ENCODE measurements around the gene ARHGAP42. TPM values are rescaled to one million over a fixed set of nuclear protein-coding genes. Genes with fewer than 3 reads are reported as not detected.

ARHGAP42 gene
- total and polyA plus RNA-seq, 2 of the 13 experiments (the other 11 are each of a cell fraction or from before 2014, with no cell fraction given): 2.5 to 4.3 TPM

- WGBS (ENCODE audit: low lambda C conversion rate): 86% methylated on average over 2 of the region's 2 CpGs
- intact Hi-C loops (cut with micrococcal nuclease; ENCODE audit: unreplicated experiment) (no loop called here), in situ Hi-C loops (cut with HindIII; ENCODE audit: extremely low pct_ligation_motif_present, low pct_unique_long_range_greater_than_20kb) (no loop called here)
- no peak overlapping the region for H3K27ac ChIP-seq (ENCODE audit: extremely low read length, insufficient read depth, low read length)
- H3K4me1 ChIP-seq (ENCODE audit: insufficient read depth, low read length): no peaks in the 10 kb centered on the region
- H3K36me3 ChIP-seq (replicated peaks in 1 of 2; ENCODE audit: control insufficient read depth in 1 of 2, insufficient read depth in 2 of 2, low read length in 2 of 2): 0 out of 5 replicates have a peak, but pooled peaks cover 0 to 2% of the 10 kb centered on the region in 2 experiments
- no peak overlapping the region for H2AFZ ChIP-seq (ENCODE audit: low read length)
- H3K4me3 ChIP-seq (replicated peaks in 1 of 3; ENCODE audit: insufficient read depth in 1 of 3, low read depth in 2 of 3, low read length in 3 of 3): no peak overlapping the region
- no peaks in the 10 kb centered on the region for H3K79me2 ChIP-seq (ENCODE audit: insufficient read depth, low read length)
- no peaks in the 10 kb centered on the region for H3K27me3 ChIP-seq (ENCODE audit: control insufficient read depth in 1 of 2, insufficient read depth in 2 of 2, low read length in 2 of 2)
- no peaks in the 10 kb centered on the region for H3K9me3 ChIP-seq (ENCODE audit: low read length)
- ATAC-seq (no peak), FAIRE-seq (no peak), DNase-seq (ENCODE audit: low spot score) (no peak)
- H3K4me2 ChIP-seq (ENCODE audit: low read depth, low read length): no peak overlapping the region
- TF ChIP-seq HDAC2 (CRISPR knock-in tag; IDR thresholded peaks at IDR 0.05) (no peak), ZFP37 (CRISPR knock-in tag; IDR thresholded peaks at IDR 0.05; ENCODE audit: borderline replicate concordance) (no peak), ZFY (CRISPR knock-in tag; IDR thresholded peaks at IDR 0.05) (no peak), ATF6 (CRISPR knock-in tag; conservative IDR thresholded peaks at IDR 0.05) (no peak), PCBP1 (IDR thresholded peaks at IDR 0.05; ENCODE audit: borderline replicate concordance, low read depth, low read length) (no peak), ZNF878 (CRISPR knock-in tag; IDR thresholded peaks at IDR 0.05) (no peak), ZNF562 (CRISPR knock-in tag; IDR thresholded peaks at IDR 0.05; ENCODE audit: borderline replicate concordance) (no peak), ELK4 (CRISPR knock-in tag; IDR thresholded peaks at IDR 0.05; ENCODE audit: borderline replicate concordance) (no peak), ZSCAN9 (CRISPR knock-in tag; IDR thresholded peaks at IDR 0.05; ENCODE audit: borderline replicate concordance) (no peak), ZNF180 (CRISPR knock-in tag; IDR thresholded peaks at IDR 0.05; ENCODE audit: borderline replicate concordance, low read depth) (no peak), SETDB1 (CRISPR knock-in tag; IDR thresholded peaks at IDR 0.05; ENCODE audit: borderline replicate concordance) (no peak), SNAPC2 (CRISPR knock-in tag; IDR thresholded peaks at IDR 0.05) (no peak), PLRG1 (conservative IDR thresholded peaks at IDR 0.05) (no peak), ZMYM4 (CRISPR knock-in tag; IDR thresholded peaks at IDR 0.05) (no peak), HOMEZ (CRISPR knock-in tag; IDR thresholded peaks at IDR 0.05; ENCODE audit: low read depth) (no peak), NCOA1 (CRISPR knock-in tag; IDR thresholded peaks at IDR 0.05) (no peak), MXD3 (CRISPR knock-in tag; IDR thresholded peaks at IDR 0.05) (no peak), ZNF709 (CRISPR knock-in tag; IDR thresholded peaks at IDR 0.05) (no peak)
- ChIA-PET POLR2A (no interaction called here), CTCF (ENCODE audit: low intra/inter-chr PET ratio, low total read pairs) (no interaction called here)
- no TSS peak for BruUV-seq (replicated peaks)
- no peak overlapping the region for H3K9ac ChIP-seq (ENCODE audit: insufficient read depth, low read depth, low read length)
- H4K20me1 ChIP-seq (ENCODE audit: insufficient read depth, low read length): no peaks in the 10 kb centered on the region
Observed at GRCh38 chr11:100978939-100979338, 291.9 kb downstream of the ARHGAP42 start.

Measured in HepG2 (cell line).